Stimulated activated CD4-positive, alpha-beta T cell treated with anti-CD3 and anti-CD28 coated beads, Interleukin-15, amount 100 ng/mL, for 48 hours (primary cell): ENCODE results near the gene RELT.

ENCODE experiments used
- DNase-seq, 2 donors: peaks; one replicate each; pipeline ENCODE4 v3.0.0-alpha.2; 2020; ENCODE audit warnings: low read depth in 2 of 2

Gene RELT, protein sequence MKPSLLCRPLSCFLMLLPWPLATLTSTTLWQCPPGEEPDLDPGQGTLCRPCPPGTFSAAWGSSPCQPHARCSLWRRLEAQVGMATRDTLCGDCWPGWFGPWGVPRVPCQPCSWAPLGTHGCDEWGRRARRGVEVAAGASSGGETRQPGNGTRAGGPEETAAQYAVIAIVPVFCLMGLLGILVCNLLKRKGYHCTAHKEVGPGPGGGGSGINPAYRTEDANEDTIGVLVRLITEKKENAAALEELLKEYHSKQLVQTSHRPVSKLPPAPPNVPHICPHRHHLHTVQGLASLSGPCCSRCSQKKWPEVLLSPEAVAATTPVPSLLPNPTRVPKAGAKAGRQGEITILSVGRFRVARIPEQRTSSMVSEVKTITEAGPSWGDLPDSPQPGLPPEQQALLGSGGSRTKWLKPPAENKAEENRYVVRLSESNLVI

GRCh38 chr11:73376160-73376802 is at the start of gene RELT:
RELT (plus strand) TSS chr11:73376399; CDS start chr11:73389137, 12,738 bp downstream.
- peak; percentile 81 to 92 for DNase-seq

DNA sequence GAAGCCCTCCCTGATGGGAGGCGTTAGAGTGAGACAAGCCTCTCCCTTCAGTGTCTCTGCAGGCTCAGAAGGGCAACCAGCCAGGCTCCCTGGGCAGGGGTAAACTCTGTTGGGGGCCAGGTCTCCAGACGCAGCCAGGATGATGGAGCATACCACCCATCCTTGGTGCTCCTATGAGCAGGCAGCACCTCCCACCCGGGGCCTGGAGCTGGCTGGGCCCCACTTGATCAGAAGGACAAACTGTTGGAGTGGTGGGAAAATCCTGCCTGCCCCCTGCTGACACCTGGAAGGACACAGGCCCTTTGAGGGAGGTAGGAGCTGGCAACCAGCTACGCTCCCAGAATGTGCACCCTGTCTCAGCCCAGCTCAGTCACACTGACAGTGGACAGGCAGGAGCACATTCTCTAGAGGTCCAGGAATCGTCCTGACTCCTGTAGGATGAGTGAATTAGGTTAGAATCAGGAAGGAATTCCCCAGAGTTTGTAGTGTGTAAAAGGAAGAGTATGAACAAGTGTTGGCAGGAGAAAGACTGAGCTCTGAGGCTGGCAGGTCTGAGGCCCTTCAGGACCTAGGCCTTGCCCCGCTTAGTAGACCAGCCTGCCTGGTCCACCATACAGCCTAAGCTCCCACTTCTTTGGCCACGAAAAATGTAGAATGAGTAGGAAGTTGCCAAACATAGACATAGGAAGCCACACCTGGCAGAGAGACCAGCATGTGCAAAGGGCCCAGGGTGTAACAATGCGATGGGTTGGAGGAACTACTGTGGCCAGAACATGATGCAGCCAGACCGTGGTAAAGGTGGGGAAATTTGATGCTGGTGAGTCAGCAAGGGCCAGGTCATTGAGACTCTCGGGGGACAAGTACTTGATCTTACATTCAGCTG is 49.0 kb upstream of the RELT start:
- no peak for DNase-seq

- DNase-seq = no peak
Measured at GRCh38 chr11:73327812-73328364, 48.3 kb upstream of the RELT start.

GRCh38 chr11:73330569-73331093 is 45.6 kb upstream of the RELT start:
- DNase-seq = no peak

DNA sequence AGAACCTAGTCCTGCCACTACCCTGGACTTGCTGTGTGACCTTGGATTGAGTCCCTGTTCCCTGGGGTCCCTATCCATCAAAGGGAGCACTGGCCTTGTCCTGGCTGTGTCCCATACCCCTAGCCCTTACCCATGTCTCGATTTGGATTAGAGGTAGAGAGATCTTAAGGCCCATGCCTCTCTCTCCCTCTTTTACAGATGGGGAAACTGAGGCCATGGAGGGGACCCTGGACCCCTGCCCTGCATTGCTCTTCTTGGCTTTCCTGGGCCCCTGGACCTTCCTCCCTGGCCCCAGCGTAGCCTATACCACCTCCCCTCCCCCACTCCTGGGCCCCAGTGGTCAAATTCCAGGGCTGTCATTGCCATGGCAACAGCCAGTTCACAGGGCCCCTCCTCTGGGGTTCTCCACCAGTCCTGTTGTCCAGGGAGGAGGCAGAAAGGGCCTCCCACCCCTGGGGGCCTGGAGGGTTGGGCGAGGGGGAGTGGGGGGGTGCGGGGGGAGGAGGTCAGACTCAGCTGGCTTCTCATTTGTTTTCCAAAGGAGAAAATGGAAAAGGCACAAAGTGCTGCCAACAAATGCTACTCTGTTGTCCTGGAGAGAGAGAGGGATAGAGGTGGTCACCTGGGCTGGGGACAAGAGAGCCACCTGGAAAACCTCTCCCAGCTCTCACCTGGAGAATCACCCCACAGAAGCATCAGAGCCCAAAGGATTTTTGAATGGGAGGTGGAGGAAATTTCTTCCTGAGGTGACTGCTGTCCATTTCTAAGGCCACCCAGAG is 44.9 kb upstream of the RELT start:
- DNase-seq = no peak

DNA sequence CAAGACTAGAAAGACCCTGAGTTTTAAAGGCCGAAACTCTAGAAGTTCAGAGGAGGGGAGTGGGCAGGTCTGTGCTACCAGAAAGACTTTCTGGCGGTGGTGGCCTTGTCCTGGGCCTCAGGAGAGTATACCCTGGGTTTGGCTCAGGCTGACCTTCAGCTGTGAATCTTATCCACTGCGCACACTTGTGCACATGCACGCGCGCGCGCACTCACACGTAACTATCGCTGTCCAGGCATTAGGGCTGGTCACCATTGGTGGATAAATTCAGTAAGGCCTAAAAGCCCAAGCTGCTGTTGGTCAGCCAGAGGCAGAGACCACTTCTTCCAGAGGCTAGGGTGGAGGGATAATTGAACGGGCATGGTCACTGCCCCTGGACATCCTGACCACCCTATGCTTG is 43.0 kb upstream of the RELT start:
- DNase-seq = no peak

GRCh38 chr11:73333640-73334383 is 42.4 kb upstream of the RELT start:
- no peak for DNase-seq

DNA sequence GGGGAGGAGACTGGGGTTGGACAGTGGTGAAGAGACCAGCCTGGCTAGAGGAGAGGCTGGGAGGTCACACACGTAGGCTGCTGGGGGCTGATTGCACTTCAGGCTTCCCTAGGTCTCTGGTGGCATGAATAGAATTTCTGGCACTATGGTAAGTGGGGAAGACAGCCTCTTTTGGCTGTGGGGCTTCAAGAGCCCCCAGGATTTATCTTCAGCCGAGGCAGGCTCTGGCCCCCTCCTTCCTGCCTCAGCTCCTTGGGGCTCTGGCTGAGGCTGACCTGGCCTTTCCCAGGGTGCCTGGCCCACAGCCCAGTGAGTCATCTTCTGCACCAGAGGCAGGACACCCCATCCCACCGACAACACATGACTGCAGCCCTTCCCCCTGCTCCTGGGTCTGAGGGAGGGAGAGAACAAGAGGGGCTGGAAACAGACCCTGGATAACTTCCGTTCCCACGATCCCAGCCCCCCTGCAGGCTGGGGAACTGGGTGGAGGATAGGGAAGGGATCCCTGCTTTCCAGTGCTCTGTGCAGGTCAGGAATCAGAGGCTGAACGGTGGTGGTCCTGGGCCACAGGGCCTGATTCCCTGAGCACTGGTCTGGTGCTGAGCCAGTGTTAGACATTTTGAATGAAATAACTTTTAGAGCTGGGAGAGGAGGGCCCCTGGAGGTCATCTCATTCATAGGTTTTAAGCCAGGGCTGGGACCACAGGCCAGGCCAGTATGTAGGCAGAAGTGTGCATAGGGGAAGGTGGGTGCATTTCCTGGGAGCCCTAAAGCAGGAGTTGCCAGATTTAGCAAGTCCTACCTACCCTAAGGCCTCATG is 41.6 kb upstream of the RELT start:
- no peak for DNase-seq

GRCh38 chr11:73335204-73335923 is 40.8 kb upstream of the RELT start:
- peak; percentile 47 to 62 for DNase-seq

DNA sequence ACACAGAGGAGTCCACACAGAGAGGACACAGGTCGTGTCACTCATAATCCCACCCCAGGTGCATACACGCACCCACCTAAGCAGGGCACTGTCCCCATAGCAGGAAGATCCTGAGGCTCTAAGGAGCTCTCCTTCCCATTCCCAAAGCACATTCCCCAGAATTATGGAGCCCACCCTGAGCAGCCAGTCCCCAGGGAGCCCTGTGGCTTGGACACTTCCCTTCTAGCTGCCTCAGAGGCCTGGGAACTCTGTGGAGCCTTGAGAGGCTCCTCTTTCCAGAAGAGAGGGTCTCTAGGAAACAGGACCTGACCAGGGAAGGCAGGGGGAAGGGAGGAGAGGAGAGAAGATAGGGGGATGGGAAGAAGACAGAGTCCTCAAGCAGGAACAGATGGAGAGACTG is 38.4 kb upstream of the RELT start:
- no peak for DNase-seq

DNA sequence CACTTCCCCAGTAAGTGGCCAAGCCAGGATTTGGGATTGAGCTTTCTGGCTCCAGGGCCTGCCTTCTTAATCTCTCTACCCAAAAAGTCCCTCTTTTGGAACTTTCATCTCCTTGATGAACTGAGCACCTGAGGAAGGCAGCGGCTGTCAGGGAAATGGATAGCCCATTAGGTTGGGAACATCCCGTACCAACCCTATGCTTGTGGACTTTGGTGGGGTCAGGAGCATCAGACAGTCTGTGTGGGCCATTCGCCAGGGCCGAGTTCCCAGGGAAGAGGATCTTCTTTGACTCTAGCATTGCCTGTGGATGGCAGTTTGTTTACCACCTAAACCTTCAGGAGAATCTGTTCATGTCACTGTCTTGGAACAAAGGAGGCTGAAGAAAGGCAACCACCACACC is 37.9 kb upstream of the RELT start:
- no peak for DNase-seq

GRCh38 chr11:73340164-73340563 is 36.0 kb upstream of the RELT start:
- DNase-seq = no peak

DNA sequence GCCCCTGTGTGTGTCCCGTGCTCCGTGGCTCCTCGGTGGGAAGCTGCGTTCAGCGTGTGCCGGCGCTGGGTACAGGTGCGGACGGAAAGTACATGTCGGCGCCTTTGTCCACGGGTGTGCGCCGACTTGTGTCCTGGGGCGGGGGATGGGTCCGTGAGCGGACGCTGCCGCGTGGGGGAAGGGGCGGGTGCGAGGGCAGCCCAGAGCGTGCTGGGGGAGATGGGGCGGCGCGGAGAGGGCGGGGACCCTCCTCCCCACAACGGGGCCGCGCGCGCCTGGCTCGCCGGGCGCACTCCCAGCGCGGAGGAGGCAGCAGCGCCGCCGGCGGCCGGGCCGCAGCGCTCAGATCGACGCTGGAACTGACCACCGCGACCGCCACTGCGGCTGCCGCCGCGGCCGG is 33.6 kb upstream of the RELT start:
- no peak for DNase-seq

- DNase-seq = no peak
Measured at GRCh38 chr11:73343076-73343873, 32.9 kb upstream of the RELT start.

DNA sequence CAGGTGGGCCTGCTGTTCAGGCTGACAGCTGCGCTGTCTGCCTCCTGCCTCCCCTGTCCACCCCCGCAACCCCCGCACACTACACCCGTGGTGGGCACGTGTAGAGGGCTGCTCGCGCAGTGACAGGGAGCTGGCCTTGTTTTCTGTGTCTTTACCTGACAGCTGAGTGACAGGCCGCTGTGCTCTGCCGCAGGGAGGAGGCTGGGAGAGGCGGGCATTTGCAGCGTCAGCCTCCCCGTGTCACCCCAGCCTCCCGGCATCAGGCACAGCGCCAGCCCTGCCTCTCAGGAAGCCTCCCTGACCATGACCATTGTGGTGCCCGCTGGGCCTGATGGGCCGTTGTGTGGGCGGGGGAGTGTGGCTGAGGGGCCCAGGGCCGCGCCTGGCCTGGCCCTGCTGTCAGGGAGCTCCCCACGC is 32.0 kb upstream of the RELT start:
- no peak for DNase-seq

- DNase-seq = no peak
Measured at GRCh38 chr11:73345481-73346160, 30.6 kb upstream of the RELT start.
